SK-N-SH (cell line): ENCODE results near the gene ZNF106. TPM values are rescaled to one million over a fixed set of nuclear protein-coding genes. Genes with fewer than 3 reads are reported as not detected.

Experiments
- CTCF ChIA-PET: fragments of 300-600, 350-600 bp; formaldehyde crosslinking; extraction: SDS; loops from one replicate; lab custom pipeline; 2021; lab: Yijun Ruan, JAX
- POLR2A ChIA-PET: fragments of 350-600 bp; sonication (Branson Sonifier 250); formaldehyde crosslinking; extraction: SDS; loops from one replicate; lab custom pipeline; 2020; ENCODE audit warnings: antibody characterized with exemption, inconsistent platforms; lab: Yijun Ruan, JAX
- DNase-seq: peaks from one replicate; pipeline ENCODE4 v3.0.0; 2012
- H2AFZ ChIP-seq: fragments of 200-600 bp; sonication (generic); 2 replicates; pipeline ENCODE4 v1.8.1; 2016; ENCODE audit warnings: antibody characterized with exemption, mild to moderate bottlenecking, low read depth
- H3F3A ChIP-seq: fragments of 200-600 bp; sonication (generic); replicated peaks from 2 replicates; pipeline ENCODE3; 2016; ENCODE audit warnings: antibody characterized with exemption, mild to moderate bottlenecking; ENCODE audit not compliant: insufficient read depth
- H3K27ac ChIP-seq, 2 experiments: fragments of 200-500 bp in 1 of 2; fragments of 200-600 bp in 1 of 2; sonication (Bioruptor generic) in 1 of 2; sonication (generic), shearing (Covaris generic) in 1 of 2; 2 replicates each; pipeline versions ENCODE4 v1.5.1 to v1.6.1; 2014 to 2016; ENCODE audit warnings: low read depth in 2 of 2, inconsistent platforms in 1 of 2, low read length in 1 of 2, mild to moderate bottlenecking in 1 of 2, mixed read lengths in 1 of 2
- H3K27me3 ChIP-seq: fragments of 200-600 bp; sonication (generic), shearing (Covaris generic); 2 replicates; pipeline ENCODE4 v1.6.1; 2016; ENCODE audit warnings: mixed run types; ENCODE audit not compliant: insufficient read depth
- H3K36me3 ChIP-seq, 2 experiments: fragments of 200-500 bp in 1 of 2; fragments of 200-600 bp in 1 of 2; sonication (Bioruptor generic) in 1 of 2; sonication (generic) in 1 of 2; replicated peaks in 1 of 2; 2 replicates each; pipeline versions ENCODE3 to v1.5.1; 2014 to 2016; ENCODE audit warnings: low read length in 1 of 2, mild to moderate bottlenecking in 1 of 2; ENCODE audit not compliant: insufficient read depth in 2 of 2, control insufficient read depth in 1 of 2
- H3K4me1 ChIP-seq, 2 experiments: fragments of 200-500 bp in 1 of 2; fragments of 200-600 bp in 1 of 2; sonication (Bioruptor generic) in 1 of 2; sonication (generic), shearing (Covaris generic) in 1 of 2; 2 replicates each; pipeline versions ENCODE4 v1.5.1 to v1.6.1; 2014 to 2016; ENCODE audit warnings: low read depth in 1 of 2, low read length in 1 of 2, mixed run types in 1 of 2; ENCODE audit not compliant: insufficient read depth in 2 of 2, control insufficient read depth in 1 of 2
- H3K4me2 ChIP-seq: fragments of 200-600 bp; sonication (generic), shearing (Covaris generic); 2 replicates; pipeline ENCODE4 v1.6.1; 2017; ENCODE audit warnings: mixed run types
- H3K4me3 ChIP-seq, 2 experiments: fragments of 200-500 bp in 1 of 2; fragments of 200-600 bp in 1 of 2; sonication (Bioruptor generic) in 1 of 2; sonication (generic), shearing (Covaris generic) in 1 of 2; 2 replicates each; pipeline versions ENCODE4 v1.5.1 to v1.8.1; 2014 to 2016; ENCODE audit warnings: low read depth in 2 of 2, inconsistent platforms in 1 of 2, low read length in 1 of 2, mild to moderate bottlenecking in 1 of 2, mixed read lengths in 1 of 2, moderate library complexity in 1 of 2
- H3K79me2 ChIP-seq: fragments of 200-600 bp; sonication (generic); 2 replicates; pipeline ENCODE4 v1.8.1; 2017; ENCODE audit warnings: mild to moderate bottlenecking; ENCODE audit not compliant: insufficient read depth
- H3K9ac ChIP-seq: fragments of 200-600 bp; sonication (generic); 2 replicates; pipeline ENCODE4 v1.6.1; 2017; ENCODE audit warnings: mixed run types
- H3K9me2 ChIP-seq: fragments of 200-600 bp; sonication (generic); 2 replicates; pipeline ENCODE4 v1.6.1; 2017; ENCODE audit warnings: mixed run types
- H3K9me3 ChIP-seq: fragments of 200-600 bp; sonication (generic); 2 replicates; pipeline ENCODE4 v1.6.1; 2017; ENCODE audit warnings: mixed run types, mild to moderate bottlenecking, moderate library complexity
- H4K20me1 ChIP-seq: fragments of 200-600 bp; sonication (generic); 2 replicates; pipeline ENCODE4 v1.6.1; 2017; ENCODE audit warnings: mild to moderate bottlenecking, mixed run types; ENCODE audit not compliant: insufficient read depth
- FOSL2 ChIP-seq: IDR thresholded peaks from 2 replicates; pipeline ENCODE4 v1.4.0; 2012; ENCODE audit warnings: low read depth, mild to moderate bottlenecking, moderate library complexity, borderline replicate concordance
- FOXM1 ChIP-seq: IDR thresholded peaks from 2 replicates; pipeline ENCODE4 v1.4.0; 2012; ENCODE audit warnings: low read depth, mild to moderate bottlenecking
- MEF2A ChIP-seq: IDR thresholded peaks from 2 replicates; pipeline ENCODE4 v1.4.0; 2012; ENCODE audit warnings: low read depth, borderline replicate concordance
- NRF1 ChIP-seq: IDR thresholded peaks from 2 replicates; pipeline ENCODE4 v1.6.1; 2012; ENCODE audit warnings: low read depth, mild to moderate bottlenecking, low read length
- PBX3 ChIP-seq: IDR thresholded peaks from 2 replicates; pipeline ENCODE4; 2012
- POLR2AphosphoS5 ChIP-seq: IDR thresholded peaks from 2 replicates; pipeline ENCODE4 v1.6.1; 2012; ENCODE audit warnings: low read depth, low read length
- RAD21 ChIP-seq: IDR thresholded peaks from 2 replicates; pipeline ENCODE4 v1.6.1; 2012; ENCODE audit warnings: mild to moderate bottlenecking, low read length
- RCOR1 ChIP-seq: fragments of 150-350 bp; IDR thresholded peaks from 2 replicates; pipeline ENCODE4 v1.6.1; 2017; ENCODE audit warnings: antibody characterized with exemption, low read length
- RXRA ChIP-seq: IDR thresholded peaks from 2 replicates; pipeline ENCODE4 v1.4.0; 2012; ENCODE audit warnings: low read depth, mild to moderate bottlenecking, borderline replicate concordance
- TCF12 ChIP-seq: IDR thresholded peaks from 2 replicates; pipeline ENCODE4 v1.4.0; 2012
- TEAD4 ChIP-seq: IDR thresholded peaks from 2 replicates; pipeline ENCODE4 v1.4.0; 2012; ENCODE audit warnings: mild to moderate bottlenecking, borderline replicate concordance; ENCODE audit not compliant: insufficient read depth
- USF2 ChIP-seq: fragments of 150-350 bp; IDR thresholded peaks from 2 replicates; pipeline ENCODE4 v1.6.1; 2017; ENCODE audit warnings: antibody characterized with exemption, low read length, low read depth, borderline replicate concordance
- YY1 ChIP-seq: IDR thresholded peaks from 2 replicates; pipeline ENCODE4 v1.4.0; 2012; ENCODE audit warnings: low read depth, mild to moderate bottlenecking
- WGBS: methylation state at CpG from one replicate; pipeline ENCODE4 v1.1.6; 2017; ENCODE audit warnings: low lambda C conversion rate; 5-methylcytosine and 5-hydroxymethylcytosine counted together
- polyA plus RNA-seq, 3 experiments: library from polyadenylated mRNA; depleted of rRNA; stranded (reverse); fragments of >200 nt; gene quantifications; 2 replicates each; pipeline ENCODE4 v1.2.3, GENCODE V29; 2012

The ZNF106 gene
- polyA plus RNA-seq, 1 of the 3 experiments (the other 2 are of a cell fraction) = 8.9 TPM

- Histone ChIP-seq H3K79me2 (no peaks in the 10 kb centered on the region), H3K27ac (no peak overlapping the region), H3K27me3 (no peaks in the 10 kb centered on the region), H2AFZ (no peak overlapping the region), H3K4me1 (no peaks in the 10 kb centered on the region), H3K4me3 (no peak overlapping the region), H3K36me3 (peaks cover 64 to 76% of the 10 kb centered on the region in 2 experiments), H3K9ac (no peak overlapping the region), H4K20me1 (no peaks in the 10 kb centered on the region), H3K9me2 (no peaks in the 10 kb centered on the region), H3F3A (peaks cover 6% of the 10 kb centered on the region), H3K4me2 (no peak overlapping the region), H3K9me3 (no peaks in the 10 kb centered on the region)
- CTCF ChIA-PET = no interaction called here
- WGBS = 88% methylated on average over 7 of the region's 7 CpGs
- DNase-seq = no peak
- TF ChIP-seq RAD21 = no peak
- no peak for TF ChIP-seq FOXM1
- TF ChIP-seq FOSL2 = no peak
- TF ChIP-seq MEF2A = no peak
- TF ChIP-seq TEAD4 = no peak
- no peak for TF ChIP-seq RCOR1
- no peak for TF ChIP-seq YY1
- TF ChIP-seq USF2 = no peak
- TF ChIP-seq POLR2AphosphoS5 = no peak
- no peak for TF ChIP-seq RXRA
- POLR2A ChIA-PET = no interaction called here
These were observed 71.6 kb downstream of the ZNF106 start for GRCh38 chr15:42419369-42419768.

- H3F3A ChIP-seq = peaks cover 12% of the 10 kb centered on the region
- H3K9me3 ChIP-seq = no peaks in the 10 kb centered on the region
- DNase-seq = no peak
- no peak overlapping the region for H2AFZ ChIP-seq
- H3K9me2 ChIP-seq = no peaks in the 10 kb centered on the region
- H3K36me3 ChIP-seq = peaks cover 47 to 54% of the 10 kb centered on the region in 2 experiments
- no peaks in the 10 kb centered on the region for H3K79me2 ChIP-seq
- 79% methylated on average over 2 of the region's 2 CpGs for WGBS
- POLR2A ChIA-PET = no interaction called here
- peak overlapping the region in 1 of 2 experiments; percentile 32; a peak in 1 of 4 replicates for H3K27ac ChIP-seq
- no peaks in the 10 kb centered on the region for H4K20me1 ChIP-seq
- no peaks in the 10 kb centered on the region for H3K27me3 ChIP-seq
- no peak overlapping the region for H3K4me2 ChIP-seq
- no peak overlapping the region for H3K4me3 ChIP-seq
- no peak overlapping the region for H3K9ac ChIP-seq
- CTCF ChIA-PET = interaction anchor here (1.0 kb wide), 1 partner anchor 29 kb away, joined by 3 read pairs; no protein-coding TSS in a partner anchor
- no peak for TF ChIP-seq FOSL2
- no peak for TF ChIP-seq PBX3
- TF ChIP-seq RAD21 = no peak
- no peak for TF ChIP-seq NRF1
- no peak for TF ChIP-seq TCF12
- no peaks in the 10 kb centered on the region for H3K4me1 ChIP-seq
These were observed 77.0 kb downstream of the ZNF106 start for GRCh38 chr15:42413920-42414319.
